ENCODE results near the gene UQCRHL. TPM values are rescaled to one million over a fixed set of nuclear protein-coding genes. Genes with fewer than 3 reads are reported as not detected.
"Not testable (repeated sequence)": the region's sequence is repeated elsewhere in the genome, so short reads cannot be mapped to it uniquely, and the experiment has no call there.

The UQCRHL gene
- 1.5 TPM in 2 replicates for total RNA-seq

DNA sequence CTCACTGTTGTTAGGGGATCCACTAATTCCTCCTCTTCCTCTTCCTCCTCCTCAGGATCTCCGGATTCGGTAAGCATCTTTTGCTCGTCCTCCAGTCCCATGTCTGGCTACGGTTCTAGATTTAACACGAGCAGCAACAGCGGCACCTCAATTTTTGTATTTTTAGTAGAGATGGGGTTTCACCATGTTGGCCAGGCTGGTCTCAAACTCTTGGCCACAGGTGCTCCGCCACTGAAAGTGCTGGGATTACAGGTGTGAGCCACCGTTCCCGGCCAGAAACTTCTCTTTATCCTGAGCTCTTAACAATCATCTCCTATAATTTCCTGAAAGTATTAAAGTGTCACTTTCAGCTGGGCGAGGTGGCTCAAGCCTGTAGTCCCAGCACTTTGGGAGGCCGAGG, at the start of gene UQCRHL:
UQCRHL (minus strand) TSS at position 101 of the 400 bp plus-strand sequence; CDS start at position 101, 0 bp downstream.
- not testable (repeated sequence) for H3K27me3 Mint-ChIP-seq

DNA sequence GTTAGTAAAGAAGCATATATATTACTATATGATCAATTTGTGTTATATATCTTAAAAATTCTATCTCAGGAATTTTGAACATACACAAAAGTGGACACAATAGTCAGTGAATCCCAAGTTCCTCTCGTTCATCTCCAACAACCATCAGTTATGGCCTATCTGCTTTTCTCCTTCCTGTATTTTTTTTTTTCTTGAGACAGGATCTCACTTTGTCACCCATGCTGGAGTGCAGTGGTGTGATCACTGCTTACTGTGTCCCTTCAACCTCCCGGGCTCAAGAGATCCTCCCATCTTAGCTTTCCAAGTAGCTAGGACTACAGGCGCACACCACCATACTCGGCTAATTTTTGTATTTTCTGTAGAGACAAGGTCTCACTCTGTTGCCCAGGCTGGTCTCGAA, 49.4 kb upstream of the UQCRHL start:
- DNase-seq: no peak
- Mint-ChIP-seq H3K27me3 (no peaks in the 10 kb centered on the region), H3K36me3 (ENCODE audit: low read depth) (peaks cover 8% of the 10 kb centered on the region), H3K9me3 (no peaks in the 10 kb centered on the region), H3K27ac (no peak overlapping the region), H3K4me1 (peaks cover 15% of the 10 kb centered on the region), H3K4me3 (no peak overlapping the region)
- intact Hi-C loops (cut with micrococcal nuclease): no loop called here

More for the DNA sequence above, at the start of gene UQCRHL:
- H3K9me3 Mint-ChIP-seq; H3K4me1 Mint-ChIP-seq; H3K27ac Mint-ChIP-seq; H3K4me3 Mint-ChIP-seq; H3K36me3 Mint-ChIP-seq (ENCODE audit: low read depth); intact Hi-C loops (cut with micrococcal nuclease); DNase-seq: not testable (repeated sequence)

DNA sequence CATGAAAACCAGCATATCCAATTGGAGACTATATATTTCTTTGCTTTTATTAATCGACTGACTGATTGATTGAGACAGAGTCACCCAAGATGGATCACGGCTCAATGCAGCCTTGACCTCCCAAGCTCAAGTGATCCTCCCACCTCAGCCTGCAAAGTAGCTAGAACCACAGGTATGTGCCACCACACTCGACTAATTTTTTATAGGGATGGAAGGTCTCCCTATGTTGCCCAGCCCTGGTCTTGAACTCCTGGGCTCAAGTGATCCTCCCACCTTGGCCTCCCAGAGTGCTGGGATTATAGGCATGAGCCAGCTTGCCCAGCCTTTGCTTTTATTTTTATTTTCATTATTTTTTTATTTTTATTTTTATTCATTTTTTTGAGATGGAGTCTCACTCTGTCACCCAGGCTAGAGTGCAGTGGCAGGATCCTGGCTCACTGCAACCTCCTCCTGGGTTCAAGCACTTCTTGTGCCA, 45.4 kb upstream of the UQCRHL start:
- Mint-ChIP-seq H3K4me3 (no peak overlapping the region), H3K27me3 (no peaks in the 10 kb centered on the region), H3K27ac (no peak overlapping the region), H3K4me1 (peaks cover 28% of the 10 kb centered on the region), H3K36me3 (ENCODE audit: low read depth) (peaks cover 19% of the 10 kb centered on the region), H3K9me3 (no peaks in the 10 kb centered on the region)
- no peak for DNase-seq
- intact Hi-C loops (cut with micrococcal nuclease): loop anchor here (5.0 kb wide), 1 partner anchor 39 kb away; no protein-coding TSS in a partner anchor

DNA sequence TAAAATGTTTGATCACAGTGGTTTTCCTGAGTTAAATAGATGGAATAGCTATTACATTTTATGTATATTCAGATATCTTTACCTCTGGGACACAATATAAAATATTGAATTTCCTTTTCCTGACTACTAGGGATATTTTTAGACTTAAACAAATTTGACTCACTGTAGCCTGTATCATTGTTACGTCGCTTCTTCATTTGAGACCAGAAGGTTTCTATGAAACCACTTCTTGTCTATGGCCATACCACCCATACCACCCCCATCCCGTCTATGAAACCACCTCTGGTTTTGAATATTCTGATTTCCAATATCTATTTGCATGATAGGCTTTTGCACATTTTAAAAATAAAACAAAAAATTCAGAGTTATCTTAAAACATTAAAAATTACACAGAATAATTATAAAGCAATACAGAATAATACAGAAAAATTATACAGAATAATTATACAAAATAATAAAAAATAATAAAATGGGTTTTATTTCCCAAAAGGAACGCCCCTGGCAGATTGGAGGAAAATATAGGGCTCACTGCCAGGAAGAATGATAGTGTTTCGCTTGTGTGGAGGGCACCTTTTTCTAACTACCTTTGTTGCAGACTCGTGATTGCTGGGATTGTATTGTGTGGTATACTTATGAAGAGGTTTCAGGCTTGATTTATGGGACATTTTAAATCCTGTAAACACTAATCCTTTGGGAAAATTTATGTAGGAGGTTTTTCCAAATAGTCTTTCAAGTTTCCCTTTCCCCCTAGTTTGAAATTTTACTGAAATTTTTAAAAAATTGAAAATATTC, 44.8 kb upstream of the UQCRHL start:
- Mint-ChIP-seq H3K4me3 (peak overlapping the region; percentile 53), H3K4me1 (peaks cover 28% of the 10 kb centered on the region), H3K27ac (no peak overlapping the region), H3K27me3 (no peaks in the 10 kb centered on the region), H3K9me3 (no peaks in the 10 kb centered on the region), H3K36me3 (ENCODE audit: low read depth) (peaks cover 20% of the 10 kb centered on the region)
- intact Hi-C loops (cut with micrococcal nuclease): loop anchor here (5.0 kb wide), 1 partner anchor 40 kb away; no protein-coding TSS in a partner anchor
- no peak for DNase-seq

DNA sequence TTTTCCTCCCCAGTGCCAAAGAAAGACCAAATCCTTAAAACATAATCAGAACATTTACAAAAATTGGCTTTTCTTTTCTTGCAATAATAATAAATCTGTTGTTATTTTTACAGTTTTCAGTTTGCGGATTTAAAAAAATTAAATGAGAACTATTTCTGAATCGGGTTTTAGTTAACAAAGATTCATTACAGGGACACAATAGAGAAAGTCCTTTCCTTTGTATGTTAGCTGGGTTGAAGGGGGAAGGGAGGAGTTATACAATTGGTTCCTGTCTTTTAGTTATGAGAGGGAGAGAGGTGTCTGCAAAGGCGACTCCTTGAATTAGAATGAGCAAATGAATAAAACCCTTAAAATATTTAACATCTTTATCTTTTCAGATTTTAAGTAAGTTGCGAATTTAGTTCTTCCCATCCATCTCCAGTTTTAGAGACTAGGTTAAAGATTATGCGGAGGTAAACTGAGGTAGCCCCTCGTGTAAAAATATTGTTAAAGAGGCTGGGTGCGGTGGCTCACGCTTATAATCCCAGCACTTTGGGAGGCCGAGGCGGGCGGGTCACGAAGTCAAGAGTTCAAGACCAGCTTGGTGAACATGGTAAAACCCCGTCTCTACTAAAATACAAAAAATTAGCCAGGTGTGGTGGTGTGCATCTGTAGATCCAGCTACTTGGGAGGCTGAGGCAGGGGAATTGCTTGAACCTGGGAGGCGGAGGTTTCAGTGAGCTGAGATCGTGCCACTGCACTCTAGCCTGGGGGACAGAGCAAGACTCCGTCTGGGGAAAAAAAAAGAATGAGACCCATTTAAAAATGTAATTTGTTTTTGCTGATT, 44.0 kb upstream of the UQCRHL start:
- intact Hi-C loops (cut with micrococcal nuclease): loop anchor here (5.0 kb wide), 1 partner anchor 41 kb away; no protein-coding TSS in a partner anchor
- Mint-ChIP-seq H3K4me3 (peak overlapping the region; percentile 53), H3K27me3 (no peaks in the 10 kb centered on the region), H3K36me3 (ENCODE audit: low read depth) (peaks cover 18% of the 10 kb centered on the region), H3K27ac (no peak overlapping the region), H3K9me3 (no peaks in the 10 kb centered on the region), H3K4me1 (peaks cover 30% of the 10 kb centered on the region)
- DNase-seq: no peak

DNA sequence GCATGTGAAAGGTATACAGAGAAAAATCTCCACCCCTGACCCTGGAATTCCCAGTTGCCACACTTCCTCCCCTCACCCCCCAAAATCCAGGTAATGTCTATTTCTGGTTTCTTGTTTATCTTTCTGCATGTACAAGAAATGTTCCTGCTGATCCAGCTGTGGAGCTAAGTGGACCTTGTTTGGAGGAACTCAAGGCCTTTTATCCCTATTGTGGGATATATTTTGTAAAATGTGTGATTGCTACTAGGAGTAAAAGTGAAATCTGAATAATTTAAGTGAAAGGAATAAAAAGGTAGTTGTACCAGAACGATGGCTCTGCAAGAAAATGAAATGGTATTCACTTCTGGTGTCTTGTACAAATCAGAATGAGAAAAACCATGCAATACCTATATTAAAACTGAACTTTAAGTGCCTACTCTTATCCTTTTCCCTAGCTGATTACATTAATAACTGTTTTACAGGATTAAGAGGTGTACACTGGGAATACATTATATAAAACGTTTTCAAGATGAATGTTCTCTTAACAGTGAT, 43.1 kb upstream of the UQCRHL start:
- Mint-ChIP-seq H3K27ac (no peak overlapping the region), H3K36me3 (ENCODE audit: low read depth) (peaks cover 18% of the 10 kb centered on the region)
- intact Hi-C loops (cut with micrococcal nuclease): loop anchor here (5.0 kb wide), 1 partner anchor 42 kb away; no protein-coding TSS in a partner anchor

DNA sequence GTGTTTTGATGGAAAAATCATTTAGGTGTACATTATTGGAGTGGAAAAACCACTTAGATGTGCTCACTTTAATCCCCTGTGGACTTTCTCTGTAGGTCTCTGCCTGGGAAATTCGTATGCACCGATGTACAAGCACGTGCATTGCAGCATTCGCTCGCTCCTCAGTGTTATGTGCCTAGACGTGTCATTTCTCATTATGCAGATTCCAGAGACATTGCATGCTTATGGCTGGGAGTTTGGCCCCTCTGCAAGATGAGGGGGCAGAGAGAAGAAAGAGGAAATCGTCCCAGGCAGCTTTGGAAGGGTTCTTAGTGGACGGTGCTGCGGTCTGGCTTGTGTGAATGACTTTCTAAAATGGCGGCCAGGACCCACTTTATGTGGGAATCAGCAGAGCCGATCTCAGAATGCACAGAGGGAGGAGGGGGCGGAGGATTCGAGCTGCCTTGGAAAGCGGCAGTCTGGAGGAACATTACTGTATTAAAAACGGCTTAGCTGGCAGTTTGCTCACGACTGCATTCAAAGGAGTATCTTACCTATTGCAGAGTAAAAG, 42.4 kb upstream of the UQCRHL start:
- peak; percentile 76 for DNase-seq
- Mint-ChIP-seq H3K27me3 (no peaks in the 10 kb centered on the region), H3K4me3 (peak overlapping the region; percentile 95), H3K36me3 (ENCODE audit: low read depth) (peaks cover 18% of the 10 kb centered on the region), H3K27ac (peak overlapping the region; percentile 89), H3K9me3 (no peaks in the 10 kb centered on the region), H3K4me1 (peaks cover 42% of the 10 kb centered on the region)
- intact Hi-C loops (cut with micrococcal nuclease): loop anchor here (5.0 kb wide), 5 partner anchors 42 to 387 kb away; partner anchors contain the start of genes CPLANE2, DDI2 and DNAJC16

More for the DNA sequence above, 43.1 kb upstream of the UQCRHL start:
- H3K4me1 Mint-ChIP-seq: peaks cover 36% of the 10 kb centered on the region
- H3K4me3 Mint-ChIP-seq: peak overlapping the region; percentile 95
- H3K27me3 Mint-ChIP-seq: no peaks in the 10 kb centered on the region
- no peaks in the 10 kb centered on the region for H3K9me3 Mint-ChIP-seq
- DNase-seq: no peak

DNA sequence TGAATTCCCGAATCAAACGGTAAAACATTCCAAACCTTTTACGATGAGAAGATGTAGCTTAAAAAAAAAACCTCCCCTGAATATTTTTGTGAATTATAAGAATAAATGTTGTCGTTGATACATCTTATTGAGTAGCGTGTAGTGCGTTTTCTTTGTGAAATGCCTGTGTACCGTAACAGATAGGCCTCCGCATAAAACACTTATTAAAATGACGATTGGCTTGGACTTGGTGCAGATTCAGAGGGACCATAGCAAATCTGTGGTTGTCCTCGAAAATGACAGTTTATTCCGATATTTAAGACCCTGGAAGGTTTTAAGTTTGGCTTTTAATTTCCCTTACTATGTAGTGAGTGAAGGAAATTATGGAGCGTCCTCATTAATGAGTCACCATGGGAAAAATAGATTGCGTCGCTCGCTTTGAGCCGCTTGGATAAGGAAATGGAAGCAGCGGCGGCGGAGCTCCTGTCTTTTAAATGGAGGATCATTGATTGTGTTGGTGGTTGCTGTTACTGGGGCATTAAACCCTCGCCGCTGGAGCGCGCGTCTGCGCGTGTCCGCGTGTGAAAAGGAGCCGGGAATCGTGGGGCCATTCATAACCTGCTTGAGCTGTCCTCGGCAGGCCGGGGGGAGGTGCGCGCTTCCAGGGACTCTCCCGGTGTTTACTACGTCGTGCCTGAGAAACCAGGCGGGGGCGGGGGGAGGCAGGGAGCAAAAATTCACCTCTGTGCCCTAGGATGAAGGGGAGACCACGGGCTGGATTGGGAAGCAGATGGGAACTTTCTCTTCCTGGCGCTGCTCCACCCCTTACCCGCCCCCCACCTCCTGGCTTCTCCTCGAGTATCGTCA, 41.7 kb upstream of the UQCRHL start:
- peaks cover 42% of the 10 kb centered on the region for H3K4me1 Mint-ChIP-seq
- H3K9me3 Mint-ChIP-seq: no peaks in the 10 kb centered on the region
- peak overlapping the region; percentile 89 for H3K27ac Mint-ChIP-seq
- peak; percentile 89 for DNase-seq
- H3K36me3 Mint-ChIP-seq (ENCODE audit: low read depth): peaks cover 15% of the 10 kb centered on the region
- H3K27me3 Mint-ChIP-seq: no peaks in the 10 kb centered on the region
- intact Hi-C loops (cut with micrococcal nuclease): loop anchor here (5.0 kb wide), 4 partner anchors 103 to 388 kb away; partner anchors contain the start of genes CPLANE2, DDI2 and DNAJC16
- peak overlapping the region; percentile 95 for H3K4me3 Mint-ChIP-seq

DNA sequence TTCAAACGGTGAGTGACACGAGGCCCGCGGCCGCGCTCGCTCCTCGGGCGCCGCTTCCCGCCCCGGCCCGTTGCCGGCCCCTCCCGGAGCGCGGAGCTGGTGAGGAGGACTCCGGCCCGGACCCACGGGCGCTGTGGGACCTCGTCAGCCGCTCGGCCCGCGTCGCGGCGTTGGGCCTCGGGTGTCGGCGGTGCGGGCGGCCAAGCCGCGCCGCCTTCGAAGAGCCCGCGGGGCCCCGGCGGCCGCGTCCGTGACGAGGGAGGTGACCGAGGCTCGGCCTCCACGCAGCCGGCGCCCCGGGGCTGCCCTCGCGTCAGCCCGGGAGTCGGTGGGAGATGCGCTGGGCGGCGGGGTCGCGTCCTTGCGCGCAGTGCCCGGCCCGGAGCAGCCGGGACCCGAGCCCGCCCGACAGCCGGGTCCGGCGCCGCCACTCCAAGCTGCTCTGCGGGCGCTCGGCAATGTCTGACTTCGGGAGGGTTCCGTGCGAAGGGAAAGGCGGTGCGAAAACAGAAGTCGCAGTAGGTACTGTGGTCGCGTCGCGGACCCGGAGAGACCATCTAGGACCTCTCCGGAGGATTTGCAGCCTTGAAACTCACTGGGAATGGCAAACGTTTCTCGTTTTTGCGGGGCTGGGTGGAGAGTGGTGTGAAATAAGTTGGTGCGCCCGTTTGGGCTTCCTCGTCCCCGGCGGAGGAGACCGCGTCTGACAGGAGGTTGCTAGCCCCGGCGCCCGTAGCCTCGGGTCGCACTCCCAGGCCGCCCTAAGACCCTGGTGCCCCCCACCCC, 40.9 kb upstream of the UQCRHL start:
- Mint-ChIP-seq H3K27ac (peak overlapping the region; percentile 89), H3K36me3 (ENCODE audit: low read depth) (peaks cover 15% of the 10 kb centered on the region), H3K4me3 (peak overlapping the region; percentile 95), H3K4me1 (peaks cover 44% of the 10 kb centered on the region), H3K9me3 (no peaks in the 10 kb centered on the region), H3K27me3 (no peaks in the 10 kb centered on the region)
- DNase-seq: peak; percentile 87
- intact Hi-C loops (cut with micrococcal nuclease): loop anchor here (5.0 kb wide), 4 partner anchors 104 to 389 kb away; partner anchors contain the start of genes CPLANE2, DDI2 and DNAJC16

DNA sequence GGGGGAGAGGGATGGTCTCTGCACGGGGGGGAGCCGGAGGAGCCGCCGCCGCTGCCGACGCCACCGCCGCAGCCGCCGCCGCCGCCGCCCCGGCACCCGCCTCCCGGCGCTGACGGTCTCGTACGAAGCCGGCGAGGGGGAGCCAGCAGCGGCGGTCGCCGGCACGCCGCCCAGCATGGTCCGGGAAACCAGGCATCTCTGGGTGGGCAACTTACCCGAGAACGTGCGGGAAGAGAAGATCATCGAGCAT, 40.4 kb upstream of the UQCRHL start:
- intact Hi-C loops (cut with micrococcal nuclease): loop anchor here (1.0 to 5.0 kb wide), 7 partner anchors 13 to 389 kb away; partner anchors contain the start of genes CPLANE2, DDI2 and DNAJC16
- H3K4me3 Mint-ChIP-seq: peak overlapping the region; percentile 91
- H3K27ac Mint-ChIP-seq: peak overlapping the region; percentile 87
- no peaks in the 10 kb centered on the region for H3K27me3 Mint-ChIP-seq
- H3K9me3 Mint-ChIP-seq: no peaks in the 10 kb centered on the region
- H3K4me1 Mint-ChIP-seq: peaks cover 44% of the 10 kb centered on the region
- no peak for DNase-seq
- H3K36me3 Mint-ChIP-seq (ENCODE audit: low read depth): peaks cover 15% of the 10 kb centered on the region

DNA sequence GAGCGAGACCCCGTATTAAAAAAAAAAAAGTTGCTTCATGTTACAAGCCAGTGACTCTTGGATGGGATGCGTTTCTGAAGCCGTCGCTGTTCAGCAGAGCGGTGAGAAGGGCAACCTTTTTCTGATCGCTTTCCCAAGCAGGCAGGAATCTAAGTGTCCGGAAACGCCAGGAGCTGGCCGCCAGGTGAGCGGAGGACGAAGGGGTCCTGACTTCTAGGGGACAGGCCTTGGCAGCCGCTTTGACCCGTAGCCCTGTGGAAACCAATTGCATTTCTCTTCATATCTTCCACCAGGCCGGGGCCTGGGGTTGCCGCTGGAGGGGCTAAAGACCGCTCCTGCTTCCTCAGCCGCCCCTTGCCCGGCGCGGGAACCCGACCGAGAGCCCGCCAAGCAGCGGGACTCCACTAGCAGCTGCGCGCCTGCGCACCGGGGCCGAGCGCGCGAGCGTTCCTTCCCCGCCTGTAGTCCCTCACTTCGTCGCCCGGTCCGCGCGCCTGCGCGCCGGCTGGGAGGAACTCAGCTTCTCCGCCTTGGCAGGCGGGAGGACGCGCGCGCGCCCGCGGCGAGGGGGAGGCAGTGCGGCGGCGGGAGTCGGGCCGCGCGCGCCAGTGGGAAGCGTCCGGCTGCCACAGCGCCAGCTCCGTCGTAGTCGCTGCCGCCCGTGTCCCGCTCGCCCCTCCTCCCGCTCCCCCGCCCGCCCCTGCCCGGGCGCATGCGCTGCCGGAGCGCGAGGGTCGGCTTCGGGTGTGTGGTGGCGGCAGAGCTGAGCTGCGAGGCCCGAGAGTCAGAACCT, 39.8 kb upstream of the UQCRHL start, which contains the start of gene SPEN:
SPEN (plus strand) TSS at position 608 of the 793 bp plus-strand sequence. CDS start 361 bp downstream, outside the sequence.
- Mint-ChIP-seq H3K27ac (peak within 1 kb of the TSS; percentile 96), H3K4me3 (peak within 1 kb of the TSS; percentile 95), H3K27me3 (no peaks in the 10 kb centered on the region), H3K36me3 (ENCODE audit: low read depth) (peaks cover 15% of the 10 kb centered on the region), H3K4me1 (peaks cover 42% of the 10 kb centered on the region), H3K9me3 (no peaks in the 10 kb centered on the region)
- DNase-seq: peak; percentile 100
- intact Hi-C loops (cut with micrococcal nuclease): loop anchor here (1.0 to 5.0 kb wide), 7 partner anchors 12 to 390 kb away; partner anchors contain the start of genes CPLANE2, DDI2 and DNAJC16

All from activated CD4-positive, alpha-beta T cell treated with anti-CD3 and anti-CD28 coated beads, Interleukin-2, amount 10 ng/mL, durations not matched to agents 24 days and 14 days (primary cell).